Parietal lobe (tissue), 1 donor: Measurements from ENCODE around the gene TBK1. TPM values are rescaled to one million over a fixed set of nuclear protein-coding genes. Genes with fewer than 3 reads are reported as not detected.

ENCODE experiments used
- total RNA-seq: library from RNA; depleted of rRNA; stranded (reverse); fragments of >200 nt; gene quantifications from one replicate; pipeline ENCODE4 v1.2.3, GENCODE V29; 2014

Gene TBK1
- total RNA-seq: 44.1 TPM

DNA sequence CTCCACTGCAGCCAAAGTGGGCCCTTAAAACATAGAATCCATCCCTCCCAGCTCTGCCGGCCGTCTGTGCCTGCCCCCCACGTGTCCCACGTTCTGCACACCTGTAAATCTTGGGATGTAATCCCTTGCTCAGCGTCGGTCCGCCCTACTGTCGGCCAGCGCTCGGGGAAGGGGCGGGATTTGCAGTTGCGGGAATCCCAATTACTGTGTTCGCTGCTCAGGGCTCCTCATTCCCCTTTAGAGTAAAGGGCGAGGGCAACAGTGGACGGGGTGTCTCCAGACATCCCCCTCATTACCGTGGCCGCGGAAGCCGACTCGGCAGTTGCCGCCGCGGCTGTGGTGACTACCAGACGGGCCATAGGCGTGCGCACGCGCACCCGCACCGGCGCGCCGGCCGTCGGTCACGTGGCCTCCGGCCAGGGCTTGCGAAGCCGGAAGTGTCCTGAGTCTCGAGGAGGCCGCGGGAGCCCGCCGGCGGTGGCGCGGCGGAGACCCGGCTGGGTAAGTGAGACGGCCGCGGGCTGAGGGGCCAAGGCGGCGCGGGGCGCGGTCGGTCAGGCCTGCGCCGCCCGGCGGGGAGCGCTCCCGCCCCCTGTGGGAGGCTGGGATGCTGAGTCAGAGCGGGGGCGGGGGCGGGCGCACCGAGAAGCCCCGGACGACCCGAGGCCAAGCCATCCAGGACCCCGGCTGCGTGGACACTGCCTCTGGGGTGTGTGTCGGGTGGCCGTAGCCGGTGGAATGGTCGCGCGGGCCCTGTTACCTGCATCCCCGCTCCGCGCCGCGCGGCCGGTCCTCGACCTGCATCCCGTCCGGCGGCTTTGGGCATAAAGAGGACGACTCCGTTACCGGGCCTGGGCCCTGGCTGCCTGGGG, at the start of gene TBK1:
Gene TBK1, plus strand, starts transcription at position 434 of the 872 bp plus-strand sequence. CDS start 3,751 bp downstream, outside the sequence.

DNA sequence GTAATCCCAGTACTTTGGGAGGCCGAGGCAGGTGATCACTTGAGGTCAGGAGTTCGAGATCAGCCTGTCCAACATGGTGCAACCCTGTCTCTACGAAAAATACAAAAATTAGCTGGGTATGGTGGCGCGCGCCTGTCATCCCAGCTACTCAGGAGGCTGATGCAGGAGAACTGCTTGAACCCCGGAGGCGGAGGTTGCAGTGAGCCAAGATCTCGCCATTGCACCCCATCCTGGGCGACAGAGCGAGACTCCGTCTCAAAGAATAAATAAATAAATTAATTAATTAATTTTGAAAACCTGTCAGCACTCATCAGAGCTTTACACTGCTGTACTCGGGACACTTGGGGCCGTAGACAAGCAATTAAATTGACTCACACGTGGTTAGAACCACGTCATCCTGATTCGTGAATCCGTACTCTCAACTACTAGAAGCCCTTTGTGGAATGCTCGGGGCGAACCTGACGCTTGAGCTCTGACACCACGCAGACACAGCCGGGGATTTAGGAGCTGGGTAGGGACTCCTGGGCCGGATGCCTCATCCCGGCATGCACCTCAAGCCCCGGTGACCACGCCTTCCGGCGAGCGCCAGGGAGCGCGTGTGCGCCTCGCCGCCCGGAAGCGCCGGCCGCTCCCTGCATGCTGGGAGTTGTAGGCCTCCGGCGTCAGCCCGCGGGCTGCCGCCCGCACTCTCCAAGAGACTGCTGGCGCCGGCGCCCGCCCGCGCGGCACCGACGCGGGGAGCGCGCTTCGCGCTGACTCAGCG, 48.0 kb upstream of the TBK1 start, which contains the start of gene XPOT:
Gene XPOT, plus strand, starts transcription at position 686 of the 763 bp plus-strand sequence. CDS start 5,644 bp downstream, outside the sequence.

Other genes with a start within 250 kb of the TBK1 start
- gene KICS2, start 229.8 kb upstream of the TBK1 start, total RNA-seq: 6.9 TPM
- 0.31 TPM for gene C12orf56, start 61.4 kb upstream of the TBK1 start, total RNA-seq
- 62.6 TPM for gene XPOT, start 47.7 kb upstream of the TBK1 start, total RNA-seq
- gene RASSF3, start 158.4 kb downstream of the TBK1 start, total RNA-seq: 3.8 TPM